CD4-positive, CD25-positive, alpha-beta regulatory T cell (primary cell): ENCODE data around the gene NCAM1. TPM values are rescaled to one million over a fixed set of nuclear protein-coding genes. Genes with fewer than 3 reads are reported as not detected.
A peak's percentile ranks its signal among the peaks of the same experiment; 100 is the strongest.

Experiments used
- ATAC-seq, 2 donors: fragments of 150-1000 bp; cut with Tn5 transposase; one replicate each; pipeline ENCODE4 v1.10.0; 2021; ENCODE audit warnings: low read depth in 2 of 2, moderate number of reproducible peaks in 2 of 2, moderate library complexity in 1 of 2
- DNase-seq, 3 donors: peaks; one replicate each; pipeline versions ENCODE4 v3.0.0 to v3.0.0-alpha.2; 2012 to 2022; ENCODE audit warnings: mixed read lengths in 1 of 3
- H3K27ac ChIP-seq: one replicate; pipeline ENCODE4 v1.7.0; 2013; ENCODE audit warnings: mild to moderate bottlenecking, low read length; ENCODE audit not compliant: insufficient read depth, poor library complexity, severe bottlenecking
- H3K27me3 ChIP-seq: one replicate; pipeline ENCODE4 v1.7.0; 2013; ENCODE audit warnings: low read length; ENCODE audit not compliant: control insufficient read depth, insufficient read depth
- H3K36me3 ChIP-seq: one replicate; pipeline ENCODE4 v1.7.0; 2013; ENCODE audit warnings: mild to moderate bottlenecking, low read length, moderate library complexity; ENCODE audit not compliant: control insufficient read depth, insufficient read depth
- H3K4me1 ChIP-seq: 2 replicates; pipeline ENCODE4 v1.7.0; 2013; ENCODE audit warnings: mild to moderate bottlenecking, low read length; ENCODE audit not compliant: insufficient read depth, control insufficient read depth, poor library complexity, severe bottlenecking
- H3K4me3 ChIP-seq: one replicate; pipeline ENCODE4 v1.7.0; 2013; ENCODE audit warnings: low read depth, mild to moderate bottlenecking, low read length, moderate library complexity
- H3K9me3 ChIP-seq, 2 experiments: 1 replicate in 1 of 2; 2 replicates in 1 of 2; pipeline ENCODE4 v1.7.0; 2013; ENCODE audit warnings: low read length in 2 of 2, mild to moderate bottlenecking in 1 of 2, moderate library complexity in 1 of 2; ENCODE audit not compliant: control insufficient read depth in 2 of 2
- H3K27ac Mint-ChIP-seq, 3 donors: one replicate each; pipeline ENCODE4 v1.8.0; 2020 to 2022; ENCODE audit warnings: mild to moderate bottlenecking in 3 of 3, mixed read lengths in 3 of 3, moderate library complexity in 2 of 3
- H3K27me3 Mint-ChIP-seq: one replicate; pipeline ENCODE4 v1.8.0; 2022; ENCODE audit warnings: mild to moderate bottlenecking, mixed read lengths
- H3K36me3 Mint-ChIP-seq: one replicate; pipeline ENCODE4 v1.8.0; 2020; ENCODE audit warnings: mixed read lengths
- H3K4me1 Mint-ChIP-seq, 4 donors: one replicate each; pipeline ENCODE4 v1.8.0; 2020 to 2022; ENCODE audit warnings: mixed read lengths in 4 of 4, mild to moderate bottlenecking in 1 of 4
- H3K4me3 Mint-ChIP-seq, 4 donors: one replicate each; pipeline ENCODE4 v1.8.0; 2020 to 2022; ENCODE audit warnings: mild to moderate bottlenecking in 4 of 4, mixed read lengths in 4 of 4, moderate library complexity in 3 of 4
- H3K9me3 Mint-ChIP-seq, 7 donors: one replicate each; pipeline ENCODE4 v1.8.0; 2020 to 2022; ENCODE audit warnings: mixed read lengths in 7 of 7, mild to moderate bottlenecking in 3 of 7, moderate library complexity in 2 of 7
- polyA plus RNA-seq, 4 donors: library from polyadenylated mRNA; unstranded; fragments of 300-500 nt; fragmentation: Illumina TruSeq; gene quantifications; one replicate each; pipeline ENCODE4 v1.2.3, GENCODE V29; 2021
- total RNA-seq: library from RNA; stranded (reverse); gene quantifications from one replicate; pipeline ENCODE4 v1.2.3, GENCODE V29; 2022

NCAM1 gene
- total and polyA plus RNA-seq, 5 donors from 2014 or later: 0.03 to 0.79 (median 0.11) TPM; not detected in 1

DNA sequence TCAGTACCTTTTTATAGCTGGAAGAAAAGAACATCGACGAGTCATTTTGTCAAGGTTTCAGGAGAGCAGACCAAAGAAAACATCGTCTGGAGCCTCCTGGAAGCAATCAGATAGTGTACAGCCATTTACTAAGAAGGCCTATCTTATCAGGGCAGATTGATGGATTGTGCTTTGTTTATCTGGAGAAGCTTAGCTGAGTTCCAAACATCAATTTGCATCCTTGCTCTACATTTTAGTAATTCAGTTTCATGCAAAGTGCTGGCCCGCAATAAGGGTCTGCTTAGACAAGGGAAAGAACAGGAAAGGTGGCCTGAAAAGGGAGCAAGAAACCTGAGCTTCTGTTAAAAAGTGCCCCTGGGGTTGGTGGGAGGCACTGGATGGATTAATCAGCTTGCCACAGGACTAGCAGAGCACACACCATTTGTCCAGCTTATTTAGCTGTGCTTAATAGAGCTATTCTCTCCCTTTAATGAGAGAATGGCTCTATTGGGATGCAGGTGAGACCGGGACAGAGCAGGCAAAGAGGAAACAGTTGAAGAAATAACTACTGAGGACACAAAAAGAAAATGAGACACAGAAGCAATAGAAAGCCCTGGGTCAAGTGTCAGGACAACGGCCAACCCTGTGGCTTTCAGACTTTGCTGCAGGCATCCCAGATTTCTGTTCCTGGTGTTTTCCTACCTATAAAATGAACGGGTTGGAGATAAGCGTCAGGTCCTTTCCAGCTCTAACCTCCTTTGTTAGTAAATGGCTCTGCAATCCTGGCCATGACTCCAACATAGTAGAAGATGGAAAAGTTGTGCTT, 231.1 kb downstream of the NCAM1 start:
- Histone ChIP-seq H3K36me3 (no peaks in the 10 kb centered on the region), H3K27ac (no peak overlapping the region), H3K4me3 (no peak overlapping the region), H3K9me3 (no peaks in the 10 kb centered on the region), H3K27me3 (peaks cover 2% of the 10 kb centered on the region), H3K4me1 (no peaks in the 10 kb centered on the region)
- H3K4me1 Mint-ChIP-seq: no peaks in the 10 kb centered on the region
- no peak for DNase-seq
- H3K27ac Mint-ChIP-seq: no peak overlapping the region
- H3K36me3 Mint-ChIP-seq: no peaks in the 10 kb centered on the region
- no peak for ATAC-seq
- no peak overlapping the region for H3K4me3 Mint-ChIP-seq
- H3K27me3 Mint-ChIP-seq: peaks cover 8% of the 10 kb centered on the region
- H3K9me3 Mint-ChIP-seq: no peaks in the 10 kb centered on the region

DNA sequence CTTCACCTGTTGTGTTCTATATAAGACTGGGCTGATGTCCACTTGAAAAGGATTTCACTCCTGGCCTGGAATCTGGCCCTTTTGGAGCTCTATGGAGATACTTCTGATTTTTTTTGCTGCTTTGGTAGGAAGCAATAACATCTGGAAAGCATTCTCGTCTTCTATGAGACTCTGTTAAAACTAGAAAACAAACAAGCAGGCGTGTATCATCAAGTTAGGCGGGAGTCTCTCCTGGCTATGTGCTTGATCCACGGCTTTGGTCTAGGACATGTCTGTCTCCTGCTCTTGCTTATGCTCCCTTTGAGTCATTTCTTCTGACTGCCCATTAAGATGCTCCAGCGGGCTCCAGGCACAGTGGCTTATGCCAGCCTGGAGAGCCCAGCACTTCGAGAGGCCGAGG, 231.8 kb downstream of the NCAM1 start:
- H3K4me1 ChIP-seq: no peaks in the 10 kb centered on the region
- ATAC-seq (no peak), DNase-seq (no peak)
- H3K4me1 Mint-ChIP-seq: no peaks in the 10 kb centered on the region
- no peaks in the 10 kb centered on the region for H3K9me3 ChIP-seq
- H3K4me3 ChIP-seq: no peak overlapping the region
- no peak overlapping the region for H3K27ac ChIP-seq
- H3K27ac Mint-ChIP-seq: peak overlapping the region in 1 of 3 donors; percentile 40
- no peaks in the 10 kb centered on the region for H3K9me3 Mint-ChIP-seq
- no peak overlapping the region for H3K4me3 Mint-ChIP-seq
- H3K27me3 Mint-ChIP-seq: peaks cover 14% of the 10 kb centered on the region
- H3K36me3 Mint-ChIP-seq: no peaks in the 10 kb centered on the region
- peaks cover 2% of the 10 kb centered on the region for H3K27me3 ChIP-seq
- no peaks in the 10 kb centered on the region for H3K36me3 ChIP-seq

DNA sequence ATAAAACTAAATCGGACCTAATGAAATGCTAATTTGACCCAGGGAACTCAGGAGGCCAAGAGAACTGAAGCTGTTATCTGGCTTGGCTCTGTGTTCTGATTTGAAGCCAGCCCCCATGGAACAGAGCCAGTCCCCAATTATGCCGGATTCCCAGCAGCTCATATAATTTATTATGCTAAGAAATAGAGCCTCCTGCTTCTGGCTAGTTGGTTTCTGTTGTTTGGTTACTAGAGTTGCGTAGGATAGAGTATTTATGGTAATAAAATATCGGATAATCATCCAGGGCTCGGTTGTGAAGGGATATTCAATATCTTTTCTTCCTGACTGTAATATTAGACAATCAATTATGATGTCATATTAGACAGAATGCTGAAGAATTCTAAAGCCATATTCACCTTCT, 232.7 kb downstream of the NCAM1 start:
- H3K4me1 ChIP-seq: no peaks in the 10 kb centered on the region
- H3K4me3 Mint-ChIP-seq: no peak overlapping the region
- H3K36me3 Mint-ChIP-seq: no peaks in the 10 kb centered on the region
- no peaks in the 10 kb centered on the region for H3K27me3 ChIP-seq
- H3K27me3 Mint-ChIP-seq: peaks cover 14% of the 10 kb centered on the region
- H3K36me3 ChIP-seq: no peaks in the 10 kb centered on the region
- no peak for ATAC-seq
- no peak overlapping the region for H3K4me3 ChIP-seq
- no peaks in the 10 kb centered on the region for H3K9me3 Mint-ChIP-seq
- no peak overlapping the region for H3K27ac Mint-ChIP-seq
- no peaks in the 10 kb centered on the region for H3K9me3 ChIP-seq
- H3K4me1 Mint-ChIP-seq: no peaks in the 10 kb centered on the region
- DNase-seq: no peak
- H3K27ac ChIP-seq: no peak overlapping the region

- H3K27me3 ChIP-seq: no peaks in the 10 kb centered on the region
- H3K36me3 ChIP-seq: no peaks in the 10 kb centered on the region
- no peak overlapping the region for H3K4me3 ChIP-seq
- Mint-ChIP-seq H3K4me1 (no peaks in the 10 kb centered on the region), H3K27me3 (peaks cover 14% of the 10 kb centered on the region), H3K27ac (no peak overlapping the region), H3K36me3 (no peaks in the 10 kb centered on the region), H3K9me3 (no peaks in the 10 kb centered on the region), H3K4me3 (no peak overlapping the region)
- ATAC-seq (no peak), DNase-seq (no peak)
- no peaks in the 10 kb centered on the region for H3K9me3 ChIP-seq
- no peaks in the 10 kb centered on the region for H3K4me1 ChIP-seq
- H3K27ac ChIP-seq: no peak overlapping the region
Measured at GRCh38 chr11:113195728-113196127, 234.5 kb downstream of the NCAM1 start.

- H3K9me3 Mint-ChIP-seq: no peaks in the 10 kb centered on the region
- H3K4me3 Mint-ChIP-seq: no peak overlapping the region
- peaks cover 18% of the 10 kb centered on the region for H3K27me3 Mint-ChIP-seq
Measured at GRCh38 chr11:113197446-113197845, 236.2 kb downstream of the NCAM1 start.

GRCh38 chr11:113198972-113199661, 237.9 kb downstream of the NCAM1 start:
- no peaks in the 10 kb centered on the region for H3K36me3 Mint-ChIP-seq
- DNase-seq (no peak), ATAC-seq (no peak)
- H3K9me3 ChIP-seq: no peaks in the 10 kb centered on the region
- no peak overlapping the region for H3K27ac ChIP-seq
- no peaks in the 10 kb centered on the region for H3K9me3 Mint-ChIP-seq
- no peaks in the 10 kb centered on the region for H3K4me1 Mint-ChIP-seq
- no peaks in the 10 kb centered on the region for H3K27me3 ChIP-seq
- no peak overlapping the region for H3K4me3 Mint-ChIP-seq
- H3K27ac Mint-ChIP-seq: no peak overlapping the region
- no peaks in the 10 kb centered on the region for H3K4me1 ChIP-seq
- H3K4me3 ChIP-seq: no peak overlapping the region
- H3K36me3 ChIP-seq: no peaks in the 10 kb centered on the region
- peaks cover 18% of the 10 kb centered on the region for H3K27me3 Mint-ChIP-seq

More at GRCh38 chr11:113197446-113197845, 236.2 kb downstream of the NCAM1 start:
- Mint-ChIP-seq H3K36me3 (no peaks in the 10 kb centered on the region), H3K4me1 (no peaks in the 10 kb centered on the region), H3K27ac (no peak overlapping the region)
- H3K9me3 ChIP-seq: no peaks in the 10 kb centered on the region
- H3K4me1 ChIP-seq: no peaks in the 10 kb centered on the region
- H3K4me3 ChIP-seq: no peak overlapping the region
- ATAC-seq: no peak
- DNase-seq: no peak
- no peaks in the 10 kb centered on the region for H3K27me3 ChIP-seq
- no peaks in the 10 kb centered on the region for H3K36me3 ChIP-seq
- no peak overlapping the region for H3K27ac ChIP-seq

- Histone ChIP-seq H3K9me3 (no peaks in the 10 kb centered on the region), H3K27me3 (no peaks in the 10 kb centered on the region), H3K27ac (no peak overlapping the region), H3K36me3 (no peaks in the 10 kb centered on the region), H3K4me1 (no peaks in the 10 kb centered on the region), H3K4me3 (no peak overlapping the region)
- ATAC-seq: no peak
- no peak overlapping the region for H3K4me3 Mint-ChIP-seq
- no peaks in the 10 kb centered on the region for H3K36me3 Mint-ChIP-seq
- peaks cover 18% of the 10 kb centered on the region for H3K27me3 Mint-ChIP-seq
- DNase-seq: no peak
- no peaks in the 10 kb centered on the region for H3K9me3 Mint-ChIP-seq
- no peaks in the 10 kb centered on the region for H3K4me1 Mint-ChIP-seq
- no peak overlapping the region for H3K27ac Mint-ChIP-seq
Measured at GRCh38 chr11:113199866-113200265, 238.6 kb downstream of the NCAM1 start.
